Lower leg skin (tissue), 3 donors: ENCODE results near the gene LGSN.

ENCODE experiments used
- CTCF ChIP-seq, 3 donors: fragments of 450-650 bp; IDR thresholded peaks; one replicate each; pipeline ENCODE4 v1.5.1; 2016; ENCODE audit warnings: antibody characterized with exemption in 3 of 3, mild to moderate bottlenecking in 3 of 3, moderate library complexity in 2 of 3
- POLR2A ChIP-seq, 2 donors: fragments of 450-650 bp; IDR thresholded peaks; one replicate each; pipeline ENCODE4 v1.6.1; 2016 to 2017; ENCODE audit warnings: antibody characterized with exemption in 2 of 2, mild to moderate bottlenecking in 1 of 2, moderate library complexity in 1 of 2

- TF ChIP-seq CTCF (IDR thresholded peaks at IDR 0.05) (no peak), POLR2A (IDR thresholded peaks at IDR 0.05) (no peak)
Measured at GRCh38 chr6:63355632-63356031, 35.8 kb upstream of the LGSN start.
